ENCODE measurements around the gene CREB3L2. TPM values are rescaled to one million over a fixed set of nuclear protein-coding genes. Genes with fewer than 3 reads are reported as not detected.

The CREB3L2 gene
- total RNA-seq, 1 experiment from 2014 or later: 60.6 TPM

GRCh38 chr7:137900137-137900536 lies 101.7 kb downstream of the CREB3L2 start (continued):
- TF ChIP-seq ZBTB43 (CRISPR knock-in tag; IDR thresholded peaks at IDR 0.05) (no peak), ZNF317 (CRISPR knock-in tag; IDR thresholded peaks at IDR 0.05; ENCODE audit: borderline replicate concordance, low read depth) (no peak), TEAD4 (CRISPR knock-in tag; IDR thresholded peaks at IDR 0.05) (no peak), SP1 (CRISPR knock-in tag; conservative IDR thresholded peaks at IDR 0.05) (no peak), HMGXB4 (CRISPR knock-in tag; IDR thresholded peaks at IDR 0.05) (no peak), GABPB1 (CRISPR knock-in tag; IDR thresholded peaks at IDR 0.05) (no peak), RELA (CRISPR knock-in tag; IDR thresholded peaks at IDR 0.05; ENCODE audit: borderline replicate concordance) (no peak), IRF2 (CRISPR knock-in tag; IDR thresholded peaks at IDR 0.05; ENCODE audit: borderline replicate concordance, low read depth) (no peak), FOXP4 (CRISPR knock-in tag; IDR thresholded peaks at IDR 0.05) (no peak), ZNF532 (CRISPR knock-in tag; IDR thresholded peaks at IDR 0.05; ENCODE audit: borderline replicate concordance) (no peak), MYBL2 (CRISPR knock-in tag; IDR thresholded peaks at IDR 0.05) (no peak), MXD4 (CRISPR knock-in tag; IDR thresholded peaks at IDR 0.05; ENCODE audit: borderline replicate concordance) (no peak), STAT6 (CRISPR knock-in tag; conservative IDR thresholded peaks at IDR 0.05; ENCODE audit: low read depth) (no peak), FOXJ3 (CRISPR knock-in tag; IDR thresholded peaks at IDR 0.05; ENCODE audit: borderline replicate concordance) (no peak)
